ENCODE data around the gene LAPTM5. TPM values are rescaled to one million over a fixed set of nuclear protein-coding genes. Genes with fewer than 3 reads are reported as not detected.

Gene LAPTM5
- total and polyA plus RNA-seq, 2 of the 13 experiments (the other 11 are each of a cell fraction or from before 2014, with no cell fraction given), result 0.41 to 0.86 TPM

DNA sequence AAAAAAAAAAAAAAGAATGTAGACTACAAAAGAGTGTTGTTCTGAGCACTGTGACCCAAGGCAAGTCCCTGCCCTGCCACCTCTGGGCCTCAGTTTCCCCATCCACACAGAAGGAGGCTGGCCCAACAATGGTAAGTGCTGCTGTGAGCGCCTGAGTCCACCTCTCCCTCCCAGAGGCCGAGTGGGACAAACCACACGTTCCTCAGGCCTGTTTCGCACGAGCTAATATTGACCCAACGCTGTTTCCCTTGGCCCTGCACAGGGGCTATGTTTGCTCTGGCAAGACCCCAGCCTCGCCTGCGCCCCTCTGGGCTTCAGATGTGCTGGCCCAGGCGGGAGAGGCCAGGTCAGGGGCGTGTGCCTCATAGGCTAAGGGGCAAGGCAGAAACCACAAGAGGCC lies 12.6 kb upstream of the LAPTM5 start:
- H3K36me3 ChIP-seq (replicated peaks in 1 of 2; ENCODE audit: control insufficient read depth in 1 of 2, insufficient read depth in 2 of 2, low read length in 2 of 2), result no peaks in the 10 kb centered on the region
- no peak overlapping the region for H3K27ac ChIP-seq (ENCODE audit: extremely low read length, insufficient read depth, low read length)
- H4K20me1 ChIP-seq (ENCODE audit: insufficient read depth, low read length), result no peaks in the 10 kb centered on the region
- ATAC-seq (peak; percentile 54; the same call in 2 of the 3 replicates), FAIRE-seq (no peak), DNase-seq (ENCODE audit: low spot score) (no peak)
- peaks cover 20% of the 10 kb centered on the region for H3K4me1 ChIP-seq (ENCODE audit: insufficient read depth, low read length)
- peaks cover 0 to 9% of the 10 kb centered on the region in 2 experiments; a peak in 2 of 5 replicates for H3K27me3 ChIP-seq (ENCODE audit: control insufficient read depth in 1 of 2, insufficient read depth in 2 of 2, low read length in 2 of 2)
- CTCF ChIA-PET (ENCODE audit: low intra/inter-chr PET ratio, low total read pairs), result no interaction called here
- in situ Hi-C loops (cut with HindIII; ENCODE audit: extremely low pct_ligation_motif_present, low pct_unique_long_range_greater_than_20kb) (no loop called here), intact Hi-C loops (cut with micrococcal nuclease; ENCODE audit: unreplicated experiment) (no loop called here)
- POLR2A ChIA-PET, result interaction anchor here (0.7 kb wide), 1 partner anchor 63 kb away, joined by 3 read pairs; no protein-coding TSS in a partner anchor
- H3K79me2 ChIP-seq (ENCODE audit: insufficient read depth, low read length), result no peaks in the 10 kb centered on the region
- H3K4me2 ChIP-seq (ENCODE audit: low read depth, low read length), result peak overlapping the region; percentile 32
- no TSS peak for BruUV-seq (replicated peaks)
- no peaks in the 10 kb centered on the region for H3K9me3 ChIP-seq (ENCODE audit: low read length)
- 0% methylated on average over 8 of the region's 10 CpGs for WGBS (ENCODE audit: low lambda C conversion rate)
- H3K9ac ChIP-seq (ENCODE audit: insufficient read depth, low read depth, low read length), result no peak overlapping the region
- H3K4me3 ChIP-seq (replicated peaks in 1 of 3; ENCODE audit: insufficient read depth in 1 of 3, low read depth in 2 of 3, low read length in 3 of 3), result no peak overlapping the region
- no peak overlapping the region for H2AFZ ChIP-seq (ENCODE audit: low read length)
- TF ChIP-seq ZBTB7A (CRISPR knock-in tag; IDR thresholded peaks at IDR 0.05) (peak; percentile 99), TBX2 (CRISPR knock-in tag; IDR thresholded peaks at IDR 0.05; ENCODE audit: borderline replicate concordance) (peak; percentile 56; the same call in 1 of the 2 replicates), MTA1 (CRISPR knock-in tag; IDR thresholded peaks at IDR 0.05; ENCODE audit: borderline replicate concordance) (peak; percentile 56; the same call in 1 of the 2 replicates), HDAC1 (CRISPR knock-in tag; IDR thresholded peaks at IDR 0.05) (0 out of 2 replicates have a peak, but pooled peaks have one; percentile 36), FOXA1 (IDR thresholded peaks at IDR 0.05) (no peak), FOXA1 (CRISPR knock-in tag; IDR thresholded peaks at IDR 0.05) (peak; percentile 34; the same call in 1 of the 2 replicates), HDAC2 (CRISPR knock-in tag; IDR thresholded peaks at IDR 0.05) (0 out of 2 replicates have a peak, but pooled peaks have one; percentile 26), TARDBP (CRISPR knock-in tag; IDR thresholded peaks at IDR 0.05) (peak; percentile 63; the same call in 1 of the 2 replicates), LCORL (IDR thresholded peaks at IDR 0.05) (no peak), LCORL (CRISPR knock-in tag; IDR thresholded peaks at IDR 0.05) (0 out of 2 replicates have a peak, but pooled peaks have one; percentile 23), TCF7 (IDR thresholded peaks at IDR 0.05; ENCODE audit: low read depth) (peak; percentile 19; the same call in 1 of the 2 replicates), ZNF790 (CRISPR knock-in tag; IDR thresholded peaks at IDR 0.05; ENCODE audit: borderline replicate concordance) (no peak), ZBTB7B (CRISPR knock-in tag; IDR thresholded peaks at IDR 0.05) (peak; percentile 77), NR2F6 (IDR thresholded peaks at IDR 0.05) (peak; percentile 41; the same call in 1 of the 2 replicates), NR2F6 (CRISPR knock-in tag; IDR thresholded peaks at IDR 0.05) (peak; percentile 22; the same call in 1 of the 2 replicates), CHD2 (IDR thresholded peaks at IDR 0.05; ENCODE audit: low read depth, low read length) (no peak)
- TF ChIP-seq, protein P1, sequence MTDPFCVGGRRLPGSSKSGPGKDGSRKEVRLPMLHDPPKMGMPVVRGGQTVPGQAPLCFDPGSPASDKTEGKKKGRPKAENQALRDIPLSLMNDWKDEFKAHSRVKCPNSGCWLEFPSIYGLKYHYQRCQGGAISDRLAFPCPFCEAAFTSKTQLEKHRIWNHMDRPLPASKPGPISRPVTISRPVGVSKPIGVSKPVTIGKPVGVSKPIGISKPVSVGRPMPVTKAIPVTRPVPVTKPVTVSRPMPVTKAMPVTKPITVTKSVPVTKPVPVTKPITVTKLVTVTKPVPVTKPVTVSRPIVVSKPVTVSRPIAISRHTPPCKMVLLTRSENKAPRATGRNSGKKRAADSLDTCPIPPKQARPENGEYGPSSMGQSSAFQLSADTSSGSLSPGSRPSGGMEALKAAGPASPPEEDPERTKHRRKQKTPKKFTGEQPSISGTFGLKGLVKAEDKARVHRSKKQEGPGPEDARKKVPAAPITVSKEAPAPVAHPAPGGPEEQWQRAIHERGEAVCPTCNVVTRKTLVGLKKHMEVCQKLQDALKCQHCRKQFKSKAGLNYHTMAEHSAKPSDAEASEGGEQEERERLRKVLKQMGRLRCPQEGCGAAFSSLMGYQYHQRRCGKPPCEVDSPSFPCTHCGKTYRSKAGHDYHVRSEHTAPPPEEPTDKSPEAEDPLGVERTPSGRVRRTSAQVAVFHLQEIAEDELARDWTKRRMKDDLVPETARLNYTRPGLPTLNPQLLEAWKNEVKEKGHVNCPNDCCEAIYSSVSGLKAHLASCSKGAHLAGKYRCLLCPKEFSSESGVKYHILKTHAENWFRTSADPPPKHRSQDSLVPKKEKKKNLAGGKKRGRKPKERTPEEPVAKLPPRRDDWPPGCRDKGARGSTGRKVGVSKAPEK (CRISPR knock-in tag; IDR thresholded peaks at IDR 0.05; ENCODE audit: borderline replicate concordance), result 0 out of 2 replicates have a peak, but pooled peaks have one; percentile 44
- TF ChIP-seq, protein P2, sequence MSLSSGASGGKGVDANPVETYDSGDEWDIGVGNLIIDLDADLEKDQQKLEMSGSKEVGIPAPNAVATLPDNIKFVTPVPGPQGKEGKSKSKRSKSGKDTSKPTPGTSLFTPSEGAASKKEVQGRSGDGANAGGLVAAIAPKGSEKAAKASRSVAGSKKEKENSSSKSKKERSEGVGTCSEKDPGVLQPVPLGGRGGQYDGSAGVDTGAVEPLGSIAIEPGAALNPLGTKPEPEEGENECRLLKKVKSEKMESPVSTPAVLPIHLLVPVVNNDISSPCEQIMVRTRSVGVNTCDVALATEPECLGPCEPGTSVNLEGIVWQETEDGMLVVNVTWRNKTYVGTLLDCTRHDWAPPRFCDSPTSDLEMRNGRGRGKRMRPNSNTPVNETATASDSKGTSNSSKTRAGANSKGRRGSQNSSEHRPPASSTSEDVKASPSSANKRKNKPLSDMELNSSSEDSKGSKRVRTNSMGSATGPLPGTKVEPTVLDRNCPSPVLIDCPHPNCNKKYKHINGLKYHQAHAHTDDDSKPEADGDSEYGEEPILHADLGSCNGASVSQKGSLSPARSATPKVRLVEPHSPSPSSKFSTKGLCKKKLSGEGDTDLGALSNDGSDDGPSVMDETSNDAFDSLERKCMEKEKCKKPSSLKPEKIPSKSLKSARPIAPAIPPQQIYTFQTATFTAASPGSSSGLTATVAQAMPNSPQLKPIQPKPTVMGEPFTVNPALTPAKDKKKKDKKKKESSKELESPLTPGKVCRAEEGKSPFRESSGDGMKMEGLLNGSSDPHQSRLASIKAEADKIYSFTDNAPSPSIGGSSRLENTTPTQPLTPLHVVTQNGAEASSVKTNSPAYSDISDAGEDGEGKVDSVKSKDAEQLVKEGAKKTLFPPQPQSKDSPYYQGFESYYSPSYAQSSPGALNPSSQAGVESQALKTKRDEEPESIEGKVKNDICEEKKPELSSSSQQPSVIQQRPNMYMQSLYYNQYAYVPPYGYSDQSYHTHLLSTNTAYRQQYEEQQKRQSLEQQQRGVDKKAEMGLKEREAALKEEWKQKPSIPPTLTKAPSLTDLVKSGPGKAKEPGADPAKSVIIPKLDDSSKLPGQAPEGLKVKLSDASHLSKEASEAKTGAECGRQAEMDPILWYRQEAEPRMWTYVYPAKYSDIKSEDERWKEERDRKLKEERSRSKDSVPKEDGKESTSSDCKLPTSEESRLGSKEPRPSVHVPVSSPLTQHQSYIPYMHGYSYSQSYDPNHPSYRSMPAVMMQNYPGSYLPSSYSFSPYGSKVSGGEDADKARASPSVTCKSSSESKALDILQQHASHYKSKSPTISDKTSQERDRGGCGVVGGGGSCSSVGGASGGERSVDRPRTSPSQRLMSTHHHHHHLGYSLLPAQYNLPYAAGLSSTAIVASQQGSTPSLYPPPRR (CRISPR knock-in tag; IDR thresholded peaks at IDR 0.05; ENCODE audit: borderline replicate concordance), result peak; percentile 83; the same call in 1 of the 2 replicates

All from HepG2 (cell line).